Esophagus (tissue), 2 donors: ENCODE measurements around the gene DPY19L1. TPM values are rescaled to one million over a fixed set of nuclear protein-coding genes. Genes with fewer than 3 reads are reported as not detected.
"Not testable (repeated sequence)": the region's sequence is repeated elsewhere in the genome, so short reads cannot be mapped to it uniquely, and the experiment has no call there.

Source experiments
- H3K27ac ChIP-seq, 2 donors: one replicate each; pipeline ENCODE4 v1.5.1; 2013; ENCODE audit warnings: low read depth in 2 of 2, mild to moderate bottlenecking in 2 of 2, inconsistent platforms in 1 of 2, low read length in 1 of 2, moderate library complexity in 1 of 2
- H3K27me3 ChIP-seq, 2 donors: one replicate each; pipeline ENCODE4 v1.6.1; 2013; ENCODE audit warnings: low read length in 2 of 2, control low read depth in 1 of 2, mild to moderate bottlenecking in 1 of 2; ENCODE audit not compliant: insufficient read depth in 2 of 2, control insufficient read depth in 1 of 2
- H3K36me3 ChIP-seq, 2 donors: one replicate each; pipeline ENCODE4 v1.6.1; 2013; ENCODE audit warnings: low read length in 1 of 2; ENCODE audit not compliant: control insufficient read depth in 2 of 2, insufficient read depth in 2 of 2
- H3K4me1 ChIP-seq, 2 donors: one replicate each; pipeline ENCODE4 v1.6.1; 2013; ENCODE audit warnings: low read length in 1 of 2; ENCODE audit not compliant: control insufficient read depth in 2 of 2, insufficient read depth in 2 of 2
- H3K4me3 ChIP-seq, 2 donors: one replicate each; pipeline ENCODE4 v1.5.1; 2013; ENCODE audit warnings: low read length in 2 of 2, mild to moderate bottlenecking in 2 of 2, low read depth in 1 of 2, moderate library complexity in 1 of 2
- H3K9me3 ChIP-seq, 2 donors: one replicate each; pipeline ENCODE4 v1.6.1; 2013; ENCODE audit warnings: mild to moderate bottlenecking in 2 of 2, low read depth in 1 of 2, low read length in 1 of 2, moderate library complexity in 1 of 2; ENCODE audit not compliant: control insufficient read depth in 2 of 2, insufficient read depth in 1 of 2
- WGBS, 2 donors: extraction: QIAGEN DNeasy Blood & Tissue Kit; methylation state at CpG; one replicate each; pipeline ENCODE4 v1.1.7; 2013; 5-methylcytosine and 5-hydroxymethylcytosine counted together
- polyA plus RNA-seq, 2 donors: library from polyadenylated mRNA; stranded (reverse); fragments of 200-250 nt; gene quantifications; one replicate each; pipeline ENCODE4 v1.2.3, GENCODE V29; 2013
- donor health status: healthy with polysubstance abuse.
- donor health status: Bipolar disorder and iron deficiency.

Gene DPY19L1
- polyA plus RNA-seq, 2 donors, result 2.1 to 2.8 TPM

- 80 to 84% methylated on average over 3 of the region's 3 CpGs for WGBS, 2 donors
- peaks cover 0 to 2% of the 10 kb centered on the region in 2 donors for H3K4me1 ChIP-seq
- H3K27ac ChIP-seq, result no peak overlapping the region
- no peaks in the 10 kb centered on the region for H3K9me3 ChIP-seq
- no peaks in the 10 kb centered on the region for H3K36me3 ChIP-seq
- no peaks in the 10 kb centered on the region for H3K27me3 ChIP-seq
- no peak overlapping the region for H3K4me3 ChIP-seq
Observed at GRCh38 chr7:35019801-35020200, 17.5 kb downstream of the DPY19L1 start.

GRCh38 chr7:35019179-35019729 lies 18.0 kb downstream of the DPY19L1 start:
- WGBS, 2 donors, result 88 to 89% methylated on average over 2 of the region's 2 CpGs
- Histone ChIP-seq H3K27ac (no peak overlapping the region), H3K27me3 (no peaks in the 10 kb centered on the region), H3K4me1 (no peaks in the 10 kb centered on the region), H3K4me3 (no peak overlapping the region), H3K36me3 (no peaks in the 10 kb centered on the region), H3K9me3 (no peaks in the 10 kb centered on the region)

- Histone ChIP-seq H3K36me3 (peaks cover 0 to 6% of the 10 kb centered on the region in 2 donors), H3K27me3 (no peaks in the 10 kb centered on the region), H3K4me1 (no peaks in the 10 kb centered on the region), H3K9me3 (no peaks in the 10 kb centered on the region), H3K27ac (no peak overlapping the region), H3K4me3 (no peak overlapping the region)
- 77 to 86% methylated on average over 1 of the region's 1 CpG for WGBS, 2 donors
Observed at GRCh38 chr7:35015346-35015859, 21.9 kb downstream of the DPY19L1 start.

- no peaks in the 10 kb centered on the region for H3K27me3 ChIP-seq
- H3K4me1 ChIP-seq, result no peaks in the 10 kb centered on the region
- H3K4me3 ChIP-seq, result no peak overlapping the region
- no peak overlapping the region for H3K27ac ChIP-seq
- H3K9me3 ChIP-seq, result no peaks in the 10 kb centered on the region
- peaks cover 0 to 6% of the 10 kb centered on the region in 2 donors for H3K36me3 ChIP-seq
- WGBS, 2 donors, result 77 to 87% methylated on average over 3 of the region's 3 CpGs
Observed at GRCh38 chr7:35012160-35012559, 25.1 kb downstream of the DPY19L1 start.

GRCh38 chr7:35011085-35011484 lies 26.2 kb downstream of the DPY19L1 start:
- Histone ChIP-seq H3K9me3 (no peaks in the 10 kb centered on the region), H3K27ac (no peak overlapping the region), H3K4me1 (no peaks in the 10 kb centered on the region), H3K36me3 (peaks cover 0 to 6% of the 10 kb centered on the region in 2 donors), H3K4me3 (no peak overlapping the region), H3K27me3 (no peaks in the 10 kb centered on the region)
- WGBS, 2 donors, result 93 to 98% methylated on average over 3 of the region's 3 CpGs

GRCh38 chr7:35007768-35008167 lies 29.5 kb downstream of the DPY19L1 start:
- Histone ChIP-seq H3K4me3 (no peak overlapping the region), H3K4me1 (peaks cover 0 to 3% of the 10 kb centered on the region in 2 donors), H3K27me3 (no peaks in the 10 kb centered on the region), H3K36me3 (peaks cover 0 to 6% of the 10 kb centered on the region in 2 donors), H3K9me3 (no peaks in the 10 kb centered on the region), H3K27ac (no peak overlapping the region)

- Histone ChIP-seq H3K4me1 (peaks cover 0 to 3% of the 10 kb centered on the region in 2 donors), H3K9me3 (no peaks in the 10 kb centered on the region), H3K27me3 (no peaks in the 10 kb centered on the region), H3K27ac (no peak overlapping the region), H3K4me3 (no peak overlapping the region), H3K36me3 (no peaks in the 10 kb centered on the region)
- WGBS, 2 donors, result 64 to 78% methylated on average over 1 of the region's 1 CpG
Observed at GRCh38 chr7:35004531-35005095, 32.7 kb downstream of the DPY19L1 start.

- peak overlapping the region; percentile 45 to 76 for H3K27ac ChIP-seq
Observed at GRCh38 chr7:35003679-35004303, 33.5 kb downstream of the DPY19L1 start.

GRCh38 chr7:35003177-35003650 lies 34.1 kb downstream of the DPY19L1 start:
- not testable (repeated sequence) for H3K4me3 ChIP-seq, H3K36me3 ChIP-seq, H3K9me3 ChIP-seq, H3K27me3 ChIP-seq, H3K4me1 ChIP-seq
- peak overlapping the region; percentile 45 to 76 for H3K27ac ChIP-seq
- WGBS, 2 donors, result 52 to 68% methylated on average over 1 of the region's 1 CpG

More at GRCh38 chr7:35003679-35004303, 33.5 kb downstream of the DPY19L1 start:
- WGBS, 2 donors, result 50 to 63% methylated on average over 7 of the region's 7 CpGs
- H3K9me3 ChIP-seq, result no peaks in the 10 kb centered on the region
- H3K4me3 ChIP-seq, result no peak overlapping the region
- no peaks in the 10 kb centered on the region for H3K36me3 ChIP-seq
- peaks cover 0 to 3% of the 10 kb centered on the region in 2 donors for H3K4me1 ChIP-seq
- no peaks in the 10 kb centered on the region for H3K27me3 ChIP-seq
